ENCODE data around the gene OR8H3. TPM values are rescaled to one million over a fixed set of nuclear protein-coding genes. Genes with fewer than 3 reads are reported as not detected.
"Not testable (repeated sequence)": the region's sequence is repeated elsewhere in the genome, so short reads cannot be mapped to it uniquely, and the experiment has no call there.

The OR8H3 gene, protein sequence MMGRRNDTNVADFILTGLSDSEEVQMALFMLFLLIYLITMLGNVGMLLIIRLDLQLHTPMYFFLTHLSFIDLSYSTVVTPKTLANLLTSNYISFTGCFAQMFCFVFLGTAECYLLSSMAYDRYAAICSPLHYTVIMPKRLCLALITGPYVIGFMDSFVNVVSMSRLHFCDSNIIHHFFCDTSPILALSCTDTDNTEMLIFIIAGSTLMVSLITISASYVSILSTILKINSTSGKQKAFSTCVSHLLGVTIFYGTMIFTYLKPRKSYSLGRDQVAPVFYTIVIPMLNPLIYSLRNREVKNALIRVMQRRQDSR
- polyA plus RNA-seq (ENCODE audit: insufficient read length in 3 of 3) = not detected

GRCh38 chr11:56122073-56122472 lies at the start of gene OR8H3:
TSS of gene OR8H3 (plus strand) at chr11:56122373. CDS start at chr11:56122373, 0 bp downstream.
- no peak for DNase-seq (ENCODE audit: low read depth in 3 of 3, low spot score in 2 of 3)

GRCh38 chr11:56089697-56090096 lies 32.5 kb upstream of the OR8H3 start:
- DNase-seq (ENCODE audit: low read depth in 3 of 3, low spot score in 2 of 3) = no peak

- no peak for DNase-seq (ENCODE audit: low read depth in 3 of 3, low spot score in 2 of 3)
Measured at GRCh38 chr11:56093008-56093407, 29.2 kb upstream of the OR8H3 start, which contains the start of gene OR8I2. TSS of gene OR8I2 (plus strand) at chr11:56093308. CDS start at chr11:56093308, 0 bp downstream.

DNA sequence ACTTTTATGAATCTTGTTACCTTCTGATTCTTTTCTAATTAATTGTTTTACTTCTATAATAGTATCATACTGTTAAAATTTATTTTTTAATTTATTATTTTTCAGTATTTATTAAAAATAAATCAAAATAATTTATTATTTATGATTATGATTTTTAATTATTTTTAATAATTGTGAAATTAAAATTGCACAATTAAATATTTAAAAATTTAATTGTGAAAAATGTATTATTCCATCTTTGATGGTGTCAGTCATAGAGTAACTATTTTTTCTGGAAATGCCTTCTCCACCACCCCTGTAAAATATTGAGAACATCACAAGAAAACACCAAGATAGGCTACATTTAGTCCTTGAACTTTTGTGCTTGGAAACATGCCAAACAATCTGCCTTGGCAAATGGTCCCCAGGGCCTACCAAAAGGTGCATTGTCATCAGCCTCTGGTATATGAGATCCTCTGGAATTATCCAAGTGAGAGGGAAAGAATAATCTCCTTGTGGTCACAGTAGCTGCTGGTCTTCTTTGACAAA lies 18.9 kb upstream of the OR8H3 start, which contains the start of gene OR8H2:
OR8H2 (plus strand) TSS at position 478 of the 528 bp plus-strand sequence. CDS start 1,356 bp downstream, outside the sequence.
- DNase-seq (ENCODE audit: low read depth in 3 of 3, low spot score in 2 of 3) = no peak

GRCh38 chr11:56140151-56140661 lies 18.0 kb downstream of the OR8H3 start, which contains the start of gene OR8J3:
TSS of gene OR8J3 (minus strand) at chr11:56140201. CDS start at chr11:56137718, 2,483 bp downstream.
- DNase-seq (ENCODE audit: low read depth in 3 of 3, low spot score in 2 of 3) = no peak

GRCh38 chr11:56143681-56144080 lies 21.5 kb downstream of the OR8H3 start:
- not testable (repeated sequence) for DNase-seq (ENCODE audit: low read depth in 3 of 3, low spot score in 2 of 3)

GRCh38 chr11:56151376-56151775 lies 29.2 kb downstream of the OR8H3 start:
- no peak for DNase-seq (ENCODE audit: low read depth in 3 of 3, low spot score in 2 of 3)

DNA sequence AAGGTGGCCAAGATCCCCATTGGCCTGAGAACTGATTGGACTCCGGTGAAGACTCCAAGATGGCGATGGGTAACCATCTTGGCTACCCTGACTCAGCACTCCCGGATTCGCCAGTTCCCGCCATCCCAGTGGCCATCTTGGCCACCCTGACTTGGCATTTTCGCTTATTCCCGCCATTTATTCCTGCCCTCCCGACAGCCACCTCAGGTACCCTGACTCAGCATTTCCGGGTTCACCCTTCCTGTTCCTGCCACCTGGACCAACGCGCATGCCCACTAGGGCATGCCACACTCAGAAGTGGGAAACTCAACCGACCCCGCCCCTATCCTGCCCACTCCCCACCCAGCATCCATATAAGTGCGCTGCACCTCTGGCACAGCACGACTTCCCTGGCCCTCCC lies 30.2 kb downstream of the OR8H3 start:
- no peak for DNase-seq (ENCODE audit: low read depth in 3 of 3, low spot score in 2 of 3)

DNA sequence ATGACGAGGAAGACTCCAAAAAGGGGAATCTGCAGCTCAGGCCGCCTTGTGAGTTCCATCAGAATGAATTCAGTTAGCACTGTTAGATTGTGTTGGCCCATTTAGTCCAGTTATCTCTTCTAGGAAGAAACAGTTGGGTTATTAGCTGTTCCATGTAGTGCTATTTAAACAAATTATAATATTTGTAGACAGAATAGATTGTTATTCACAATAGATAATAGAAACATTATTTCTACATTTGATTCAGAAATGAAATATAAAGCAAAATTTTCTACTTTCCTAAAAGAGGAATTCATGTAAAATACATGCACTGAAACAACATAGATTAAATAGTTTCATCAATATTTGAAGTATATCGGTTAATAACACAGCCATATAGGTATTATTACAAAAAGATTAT lies 38.0 kb downstream of the OR8H3 start, which contains the start of gene OR8K5:
OR8K5 (minus strand) TSS at position 101 of the 400 bp plus-strand sequence; CDS start at position 101, 0 bp downstream.
- DNase-seq (ENCODE audit: low read depth in 3 of 3, low spot score in 2 of 3) = no peak

- no peak for DNase-seq (ENCODE audit: low read depth in 3 of 3, low spot score in 2 of 3)
Measured at GRCh38 chr11:56163804-56164203, 41.6 kb downstream of the OR8H3 start.

GRCh38 chr11:56172256-56172830 lies 50.2 kb downstream of the OR8H3 start:
- DNase-seq (ENCODE audit: low read depth in 3 of 3, low spot score in 2 of 3) = no peak

Other genes starting within 250 kb of the OR8H3 start
- not detected for gene TRIM51, start 239.1 kb upstream of the OR8H3 start, polyA plus RNA-seq (ENCODE audit: insufficient read length in 3 of 3)
- gene OR5W2, start 207.8 kb upstream of the OR8H3 start, polyA plus RNA-seq (ENCODE audit: insufficient read length in 3 of 3) = not detected
- not detected for gene OR5I1, start 186.0 kb upstream of the OR8H3 start, polyA plus RNA-seq (ENCODE audit: insufficient read length in 3 of 3)
- not detected for gene OR10AG1, start 152.4 kb upstream of the OR8H3 start, polyA plus RNA-seq (ENCODE audit: insufficient read length in 3 of 3)
- gene OR5F1, start 127.7 kb upstream of the OR8H3 start, polyA plus RNA-seq (ENCODE audit: insufficient read length in 3 of 3) = not detected
- under 1 TPM; 0.03 to 0.04 (median 0.03) TPM for gene OR5AS1, start 94.7 kb upstream of the OR8H3 start, polyA plus RNA-seq (ENCODE audit: insufficient read length in 3 of 3)
- gene OR8I2, start 29.1 kb upstream of the OR8H3 start, polyA plus RNA-seq (ENCODE audit: insufficient read length in 3 of 3) = not detected
- under 1 TPM in 1 of 3 donors, not detected in 2; 0.04 TPM for gene OR8H2, start 18.7 kb upstream of the OR8H3 start, polyA plus RNA-seq (ENCODE audit: insufficient read length in 3 of 3)
- gene OR8J3, start 17.8 kb downstream of the OR8H3 start, polyA plus RNA-seq (ENCODE audit: insufficient read length in 3 of 3) = not detected
- not detected for gene OR8K5, start 37.9 kb downstream of the OR8H3 start, polyA plus RNA-seq (ENCODE audit: insufficient read length in 3 of 3)
- gene OR5J2, start 54.2 kb downstream of the OR8H3 start, polyA plus RNA-seq (ENCODE audit: insufficient read length in 3 of 3) = not detected
- not detected for gene OR5T2, start 111.9 kb downstream of the OR8H3 start, polyA plus RNA-seq (ENCODE audit: insufficient read length in 3 of 3)
- not detected for gene OR5T3, start 129.9 kb downstream of the OR8H3 start, polyA plus RNA-seq (ENCODE audit: insufficient read length in 3 of 3)
- gene OR5T1, start 151.8 kb downstream of the OR8H3 start, polyA plus RNA-seq (ENCODE audit: insufficient read length in 3 of 3) = not detected
- not detected for gene OR8H1, start 169.9 kb downstream of the OR8H3 start, polyA plus RNA-seq (ENCODE audit: insufficient read length in 3 of 3)
- not detected for gene OR8K3, start 192.8 kb downstream of the OR8H3 start, polyA plus RNA-seq (ENCODE audit: insufficient read length in 3 of 3)
- gene OR8K1, start 223.7 kb downstream of the OR8H3 start, polyA plus RNA-seq (ENCODE audit: insufficient read length in 3 of 3) = not detected
- gene OR8J1, start 231.9 kb downstream of the OR8H3 start, polyA plus RNA-seq (ENCODE audit: insufficient read length in 3 of 3) = not detected